Type B pancreatic cell (in vitro differentiated cells): ENCODE results near the gene TTLL10. TPM values are rescaled to one million over a fixed set of nuclear protein-coding genes. Genes with fewer than 3 reads are reported as not detected.

ENCODE experiments used
- DNase-seq: peaks from one replicate; pipeline ENCODE4 v3.0.0; 2021; ENCODE audit warnings: mixed read lengths; ENCODE audit not compliant: unreplicated experiment; ENCODE audit errors: extremely low spot score
- H3K27ac Mint-ChIP-seq: 2 replicates; pipeline ENCODE4 v1.8.0; 2021; ENCODE audit warnings: mild to moderate bottlenecking, mixed read lengths
- H3K27me3 Mint-ChIP-seq: 2 replicates; pipeline ENCODE4 v1.8.0; 2021; ENCODE audit warnings: mixed read lengths
- H3K36me3 Mint-ChIP-seq: 2 replicates; pipeline ENCODE4 v1.8.0; 2021; ENCODE audit warnings: mixed read lengths
- H3K4me1 Mint-ChIP-seq: one replicate; pipeline ENCODE4 v1.8.0; 2021; ENCODE audit warnings: mixed read lengths; ENCODE audit not compliant: unreplicated experiment
- H3K4me3 Mint-ChIP-seq: 2 replicates; pipeline ENCODE4 v1.8.0; 2021; ENCODE audit warnings: mild to moderate bottlenecking, mixed read lengths
- H3K9me3 Mint-ChIP-seq: 2 replicates; pipeline ENCODE4 v1.8.0; 2021; ENCODE audit warnings: mixed read lengths
- total RNA-seq: library from RNA; stranded (reverse); gene quantifications from 2 replicates; pipeline ENCODE4 v1.2.1, GENCODE V29; 2021; ENCODE audit warnings: low replicate concordance
- TF ChIP-seq, protein P1 (sequence below): fragments of 200-600 bp; sonication (generic); conservative IDR thresholded peaks from 2 replicates; pipeline ENCODE4 v1.5.0; 2021; ENCODE audit warnings: antibody characterized with exemption, mild to moderate bottlenecking

Gene TTLL10
- total RNA-seq, 1 donor from 2014 or later = 1.4 TPM

DNA sequence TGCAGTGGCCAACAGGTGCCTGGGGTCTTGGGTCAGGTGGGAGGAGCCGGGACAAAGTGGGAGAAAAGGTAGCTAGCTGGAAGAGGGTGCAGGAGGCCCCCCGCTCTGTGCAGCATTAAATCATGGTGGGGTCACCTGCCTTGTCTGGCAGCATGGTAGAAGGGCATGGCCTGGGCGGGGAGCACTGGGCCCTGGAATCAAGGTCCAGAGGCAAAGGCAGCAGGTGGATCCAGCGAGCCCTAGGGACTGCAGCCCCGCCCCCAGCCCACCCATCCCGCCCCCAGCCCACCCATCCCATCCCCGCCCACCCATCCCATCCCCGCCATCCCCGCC lies 16.7 kb upstream of the TTLL10 start:
- Mint-ChIP-seq H3K27ac (no peak overlapping the region), H3K36me3 (no peaks in the 10 kb centered on the region), H3K27me3 (no peaks in the 10 kb centered on the region), H3K4me3 (no peak overlapping the region), H3K4me1 (no peaks in the 10 kb centered on the region), H3K9me3 (peaks cover 13% of the 10 kb centered on the region)
- TF ChIP-seq, protein P1, sequence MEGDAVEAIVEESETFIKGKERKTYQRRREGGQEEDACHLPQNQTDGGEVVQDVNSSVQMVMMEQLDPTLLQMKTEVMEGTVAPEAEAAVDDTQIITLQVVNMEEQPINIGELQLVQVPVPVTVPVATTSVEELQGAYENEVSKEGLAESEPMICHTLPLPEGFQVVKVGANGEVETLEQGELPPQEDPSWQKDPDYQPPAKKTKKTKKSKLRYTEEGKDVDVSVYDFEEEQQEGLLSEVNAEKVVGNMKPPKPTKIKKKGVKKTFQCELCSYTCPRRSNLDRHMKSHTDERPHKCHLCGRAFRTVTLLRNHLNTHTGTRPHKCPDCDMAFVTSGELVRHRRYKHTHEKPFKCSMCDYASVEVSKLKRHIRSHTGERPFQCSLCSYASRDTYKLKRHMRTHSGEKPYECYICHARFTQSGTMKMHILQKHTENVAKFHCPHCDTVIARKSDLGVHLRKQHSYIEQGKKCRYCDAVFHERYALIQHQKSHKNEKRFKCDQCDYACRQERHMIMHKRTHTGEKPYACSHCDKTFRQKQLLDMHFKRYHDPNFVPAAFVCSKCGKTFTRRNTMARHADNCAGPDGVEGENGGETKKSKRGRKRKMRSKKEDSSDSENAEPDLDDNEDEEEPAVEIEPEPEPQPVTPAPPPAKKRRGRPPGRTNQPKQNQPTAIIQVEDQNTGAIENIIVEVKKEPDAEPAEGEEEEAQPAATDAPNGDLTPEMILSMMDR = no peak
- no peak for DNase-seq

DNA sequence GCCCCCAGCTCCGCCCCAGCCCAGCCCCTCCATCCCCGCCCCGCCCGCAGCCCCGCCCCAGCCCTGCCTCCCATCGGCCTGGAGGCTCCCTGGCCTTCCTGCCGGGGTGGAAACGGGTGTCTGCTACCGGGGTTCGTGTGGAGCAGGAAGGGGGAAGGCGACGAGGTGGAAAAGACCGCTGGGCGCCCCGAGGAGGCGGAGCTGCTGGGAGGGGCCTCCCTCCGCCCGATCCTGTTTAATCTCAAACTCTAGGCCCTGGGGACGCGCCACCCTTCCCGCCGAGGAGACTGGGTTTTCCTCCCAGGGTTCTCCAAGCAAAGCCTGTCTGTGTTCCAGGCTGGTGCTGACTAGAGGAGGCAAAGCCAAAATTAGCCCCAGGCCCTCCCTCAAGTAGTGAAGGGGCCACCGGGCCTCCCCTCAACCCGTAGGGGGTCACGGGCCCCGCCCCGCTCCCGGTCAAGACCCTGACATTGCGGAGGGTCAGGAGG lies 16.2 kb upstream of the TTLL10 start:
- no peaks in the 10 kb centered on the region for H3K4me1 Mint-ChIP-seq
- TF ChIP-seq, protein P1 = no peak
- H3K9me3 Mint-ChIP-seq = peaks cover 10% of the 10 kb centered on the region
- no peak for DNase-seq
- H3K36me3 Mint-ChIP-seq = no peaks in the 10 kb centered on the region
- peak overlapping the region; percentile 73 for H3K4me3 Mint-ChIP-seq
- no peak overlapping the region for H3K27ac Mint-ChIP-seq
- H3K27me3 Mint-ChIP-seq = no peaks in the 10 kb centered on the region

DNA sequence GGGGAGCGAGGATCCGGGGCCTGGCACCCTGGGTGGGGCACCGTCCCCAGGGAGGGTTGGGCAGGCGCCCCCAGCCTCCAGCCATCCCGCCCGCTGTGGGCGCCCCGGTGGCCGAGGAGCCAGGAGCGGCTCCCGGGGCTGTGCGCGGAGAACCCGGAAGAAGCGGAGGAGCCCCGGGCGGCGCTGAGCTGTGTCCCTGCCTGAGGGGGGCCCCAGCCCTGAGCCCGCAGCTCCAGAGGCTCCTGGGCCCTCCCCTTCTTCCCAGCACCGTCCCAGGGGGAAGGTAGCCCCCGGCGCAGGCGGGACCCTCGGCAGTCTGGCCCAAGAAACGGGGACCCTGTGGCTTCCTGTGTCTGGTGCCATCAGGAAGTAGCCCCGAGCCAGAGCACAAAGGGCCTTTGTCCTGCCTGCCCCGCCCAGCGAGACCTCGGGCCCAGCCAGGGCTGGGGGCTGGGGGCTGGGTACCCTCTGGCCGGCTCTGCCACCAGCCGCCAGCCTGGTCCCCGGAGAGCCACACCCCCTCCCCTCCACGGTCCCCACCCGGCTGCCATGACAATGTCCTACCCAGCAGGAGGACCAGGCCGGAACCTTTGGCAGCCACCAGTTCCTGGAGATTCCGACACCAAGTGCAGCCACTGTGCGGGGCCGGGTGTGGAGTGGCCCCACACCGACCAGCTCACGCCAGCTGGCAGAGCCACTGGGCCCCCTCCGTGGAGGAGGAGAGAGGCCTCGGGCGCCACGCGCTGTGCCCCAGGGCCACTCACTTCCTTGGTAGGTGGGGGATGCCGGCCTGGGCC lies 15.6 kb upstream of the TTLL10 start:
- Mint-ChIP-seq H3K4me1 (no peaks in the 10 kb centered on the region), H3K4me3 (no peak overlapping the region), H3K36me3 (no peaks in the 10 kb centered on the region), H3K27ac (no peak overlapping the region), H3K9me3 (peaks cover 4% of the 10 kb centered on the region), H3K27me3 (no peaks in the 10 kb centered on the region)
- TF ChIP-seq, protein P1 = no peak
- DNase-seq = no peak

DNA sequence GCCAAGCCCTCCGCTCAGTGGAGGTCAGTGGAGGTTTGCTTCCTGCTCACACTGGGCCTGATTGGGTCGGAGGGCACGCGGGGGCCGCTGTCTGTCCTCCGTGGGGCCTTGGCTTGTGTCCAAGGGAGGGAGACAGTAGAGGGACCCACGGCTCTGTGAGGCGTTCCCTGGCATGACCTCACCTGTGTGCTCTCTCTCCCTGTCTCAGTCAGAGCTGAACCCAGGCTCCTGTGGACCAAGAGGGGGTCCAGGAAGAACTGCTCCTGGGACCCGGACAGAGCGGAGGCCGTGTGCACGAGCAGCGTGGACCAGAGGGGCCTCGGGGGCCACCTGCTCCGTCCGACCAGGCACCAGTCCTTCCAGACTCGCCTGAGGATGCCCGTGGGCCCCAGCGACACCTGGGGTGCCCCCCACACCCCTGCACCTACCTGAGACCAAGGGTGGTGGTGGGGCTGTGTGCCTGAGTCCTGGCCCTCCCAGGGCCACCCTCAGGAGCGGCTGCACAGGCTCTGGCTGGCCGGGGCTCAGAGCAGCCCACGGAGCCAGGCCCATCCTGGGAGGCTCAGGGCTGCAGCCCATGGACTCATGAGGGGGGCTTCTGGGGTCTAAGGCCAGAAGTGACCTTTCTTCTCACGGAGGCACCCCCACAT lies 13.3 kb upstream of the TTLL10 start:
- no peaks in the 10 kb centered on the region for H3K36me3 Mint-ChIP-seq
- no peak overlapping the region for H3K4me3 Mint-ChIP-seq

DNA sequence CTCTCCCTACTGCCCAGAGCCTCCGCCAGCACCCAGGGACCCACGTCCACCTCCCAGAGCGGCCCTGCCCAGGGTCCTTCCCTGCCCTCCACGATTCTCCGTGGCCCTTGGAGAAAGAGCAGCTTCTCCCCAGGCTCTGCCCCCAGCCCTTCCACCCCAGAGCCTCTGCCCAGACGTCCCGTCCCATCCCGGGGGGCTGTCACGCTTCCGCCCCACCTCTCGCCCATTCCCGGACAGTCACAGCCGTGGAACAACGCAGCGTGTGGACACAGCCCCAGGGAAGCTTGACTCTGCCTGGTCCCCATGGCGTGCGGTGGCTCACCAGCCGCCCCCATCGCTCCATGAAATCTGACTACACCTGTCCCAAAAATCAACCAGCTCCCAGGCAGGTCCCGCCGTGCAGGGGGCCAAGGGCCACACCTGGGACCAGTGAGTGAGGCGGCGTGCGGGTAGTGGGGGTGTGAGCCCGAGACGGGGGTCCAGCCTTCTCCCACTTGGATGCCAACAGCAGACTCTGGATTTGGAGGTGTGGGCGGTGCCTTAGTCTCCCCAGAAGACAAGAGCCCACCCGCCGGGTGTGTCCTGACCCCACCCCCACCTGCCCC lies 12.5 kb upstream of the TTLL10 start:
- Mint-ChIP-seq H3K9me3 (no peaks in the 10 kb centered on the region), H3K36me3 (no peaks in the 10 kb centered on the region), H3K4me3 (no peak overlapping the region), H3K4me1 (peaks cover 10% of the 10 kb centered on the region), H3K27me3 (no peaks in the 10 kb centered on the region), H3K27ac (no peak overlapping the region)
- no peak for DNase-seq
- TF ChIP-seq, protein P1 = no peak

More for the DNA sequence above, 13.3 kb upstream of the TTLL10 start:
- H3K9me3 Mint-ChIP-seq = no peaks in the 10 kb centered on the region
- no peak for DNase-seq
- TF ChIP-seq, protein P1 = no peak
- no peaks in the 10 kb centered on the region for H3K27me3 Mint-ChIP-seq
- H3K27ac Mint-ChIP-seq = no peak overlapping the region
- H3K4me1 Mint-ChIP-seq = peaks cover 5% of the 10 kb centered on the region
